ENCODE measurements around the gene IGF2BP2.

DNA sequence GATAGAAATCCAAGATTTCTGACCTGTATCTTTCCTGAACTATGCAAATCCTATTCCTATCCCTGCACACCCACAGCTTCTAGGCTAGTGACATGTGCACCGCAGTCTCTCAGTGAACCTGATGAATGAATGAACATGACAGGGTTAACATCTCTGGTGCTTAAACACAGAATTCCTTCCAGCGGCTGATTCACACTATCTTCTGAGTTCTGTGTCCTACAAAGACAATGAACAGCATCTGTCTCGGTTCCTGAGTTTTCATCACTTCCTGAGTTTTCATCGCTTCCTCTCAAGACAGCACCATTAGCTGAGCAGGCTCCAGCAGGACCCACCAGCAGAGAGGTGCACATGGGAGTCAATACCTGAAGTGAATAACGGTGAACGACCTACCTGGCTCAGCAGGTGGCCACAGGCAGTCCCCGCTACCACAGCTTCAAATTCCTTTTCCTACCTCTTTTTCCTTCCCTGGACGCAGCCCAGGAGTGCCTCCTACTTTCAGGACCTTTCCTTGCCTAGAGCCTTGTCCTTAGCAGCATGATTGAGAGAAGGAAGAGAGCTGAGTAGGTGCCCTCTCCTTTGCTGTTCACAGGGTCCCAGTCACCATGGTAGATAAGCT is 113.5 kb downstream of the IGF2BP2 start:
- no peak for TF ChIP-seq POLR2A (IDR thresholded peaks at IDR 0.05)
- TF ChIP-seq, protein P1, sequence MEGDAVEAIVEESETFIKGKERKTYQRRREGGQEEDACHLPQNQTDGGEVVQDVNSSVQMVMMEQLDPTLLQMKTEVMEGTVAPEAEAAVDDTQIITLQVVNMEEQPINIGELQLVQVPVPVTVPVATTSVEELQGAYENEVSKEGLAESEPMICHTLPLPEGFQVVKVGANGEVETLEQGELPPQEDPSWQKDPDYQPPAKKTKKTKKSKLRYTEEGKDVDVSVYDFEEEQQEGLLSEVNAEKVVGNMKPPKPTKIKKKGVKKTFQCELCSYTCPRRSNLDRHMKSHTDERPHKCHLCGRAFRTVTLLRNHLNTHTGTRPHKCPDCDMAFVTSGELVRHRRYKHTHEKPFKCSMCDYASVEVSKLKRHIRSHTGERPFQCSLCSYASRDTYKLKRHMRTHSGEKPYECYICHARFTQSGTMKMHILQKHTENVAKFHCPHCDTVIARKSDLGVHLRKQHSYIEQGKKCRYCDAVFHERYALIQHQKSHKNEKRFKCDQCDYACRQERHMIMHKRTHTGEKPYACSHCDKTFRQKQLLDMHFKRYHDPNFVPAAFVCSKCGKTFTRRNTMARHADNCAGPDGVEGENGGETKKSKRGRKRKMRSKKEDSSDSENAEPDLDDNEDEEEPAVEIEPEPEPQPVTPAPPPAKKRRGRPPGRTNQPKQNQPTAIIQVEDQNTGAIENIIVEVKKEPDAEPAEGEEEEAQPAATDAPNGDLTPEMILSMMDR (IDR thresholded peaks at IDR 0.05), result no peak

All from testis (tissue), 2 donors.